ENCODE measurements around the gene ITPK1. TPM values are rescaled to one million over a fixed set of nuclear protein-coding genes. Genes with fewer than 3 reads are reported as not detected.
A peak's percentile ranks its signal among the peaks of the same experiment; 100 is the strongest.

Gene ITPK1
- total and polyA plus RNA-seq, 2 experiments from 2014 or later: 33.0 to 42.9 TPM

DNA sequence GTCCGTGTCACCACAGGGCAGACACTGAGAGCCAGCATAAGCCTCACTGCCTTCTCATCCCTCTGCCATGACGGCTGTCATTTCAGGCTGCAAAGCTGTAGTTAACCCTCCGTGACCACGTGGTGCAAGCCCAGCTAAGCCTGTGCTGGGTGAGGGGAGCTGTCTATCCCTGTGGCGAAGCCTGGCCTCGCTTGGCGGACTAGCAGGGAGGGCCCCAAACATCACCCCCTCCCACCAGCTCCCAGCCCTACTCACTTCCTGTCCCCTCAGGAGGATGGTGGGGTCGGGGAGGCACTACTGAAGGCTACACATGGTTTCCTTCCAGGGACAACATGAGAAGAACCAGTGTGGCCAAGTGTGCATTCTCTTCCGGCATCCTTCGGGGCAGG lies 104.6 kb downstream of the ITPK1 start:
- no peak overlapping the region for H3K4me3 ChIP-seq
- no peaks in the 10 kb centered on the region for H3K36me3 ChIP-seq
- H3K9me3 ChIP-seq (ENCODE audit: low read depth): no peaks in the 10 kb centered on the region
- no peak for DNase-seq (ENCODE audit: low read depth in 1 of 2, low spot score in 1 of 2)
- TF ChIP-seq, protein P1, sequence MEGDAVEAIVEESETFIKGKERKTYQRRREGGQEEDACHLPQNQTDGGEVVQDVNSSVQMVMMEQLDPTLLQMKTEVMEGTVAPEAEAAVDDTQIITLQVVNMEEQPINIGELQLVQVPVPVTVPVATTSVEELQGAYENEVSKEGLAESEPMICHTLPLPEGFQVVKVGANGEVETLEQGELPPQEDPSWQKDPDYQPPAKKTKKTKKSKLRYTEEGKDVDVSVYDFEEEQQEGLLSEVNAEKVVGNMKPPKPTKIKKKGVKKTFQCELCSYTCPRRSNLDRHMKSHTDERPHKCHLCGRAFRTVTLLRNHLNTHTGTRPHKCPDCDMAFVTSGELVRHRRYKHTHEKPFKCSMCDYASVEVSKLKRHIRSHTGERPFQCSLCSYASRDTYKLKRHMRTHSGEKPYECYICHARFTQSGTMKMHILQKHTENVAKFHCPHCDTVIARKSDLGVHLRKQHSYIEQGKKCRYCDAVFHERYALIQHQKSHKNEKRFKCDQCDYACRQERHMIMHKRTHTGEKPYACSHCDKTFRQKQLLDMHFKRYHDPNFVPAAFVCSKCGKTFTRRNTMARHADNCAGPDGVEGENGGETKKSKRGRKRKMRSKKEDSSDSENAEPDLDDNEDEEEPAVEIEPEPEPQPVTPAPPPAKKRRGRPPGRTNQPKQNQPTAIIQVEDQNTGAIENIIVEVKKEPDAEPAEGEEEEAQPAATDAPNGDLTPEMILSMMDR (IDR thresholded peaks at IDR 0.05; ENCODE audit: low read depth, low read length): no peak
- peaks cover 19% of the 10 kb centered on the region for H3K4me1 ChIP-seq (ENCODE audit: low read depth)
- H3K27ac ChIP-seq: no peak overlapping the region
- H3K27me3 ChIP-seq: no peaks in the 10 kb centered on the region

DNA sequence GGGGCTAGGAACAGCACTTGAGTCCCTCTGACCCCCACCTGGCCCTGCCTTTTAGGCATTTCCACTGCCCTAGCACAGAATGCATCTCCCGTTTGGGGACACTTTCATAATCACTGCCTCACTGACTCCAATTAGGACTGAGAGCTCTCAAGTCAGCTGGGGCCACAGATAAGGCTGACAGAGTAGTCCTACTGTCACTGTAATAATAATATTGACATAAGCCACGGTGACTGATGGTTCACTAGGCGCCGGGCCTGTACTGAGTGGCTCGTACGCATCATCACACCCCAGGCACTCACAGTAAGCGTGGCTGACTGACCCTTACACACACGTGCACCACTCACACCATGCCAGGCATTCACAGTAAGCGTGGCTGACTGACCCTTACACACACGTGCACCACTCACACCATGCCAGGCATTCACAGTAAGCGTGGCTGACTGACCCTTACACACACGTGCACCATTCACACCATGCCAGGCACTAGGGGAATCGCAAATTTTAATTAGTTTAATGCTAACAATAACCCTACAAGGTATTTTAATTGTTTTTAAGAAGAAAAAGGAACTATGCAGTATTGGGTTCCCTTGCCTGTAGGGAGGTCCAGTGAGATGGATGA lies 105.1 kb downstream of the ITPK1 start:
- TF ChIP-seq, protein P1 (IDR thresholded peaks at IDR 0.05; ENCODE audit: low read depth, low read length): no peak
- Histone ChIP-seq H3K4me1 (ENCODE audit: low read depth) (peaks cover 19% of the 10 kb centered on the region), H3K27me3 (no peaks in the 10 kb centered on the region), H3K27ac (no peak overlapping the region), H3K36me3 (no peaks in the 10 kb centered on the region), H3K9me3 (ENCODE audit: low read depth) (no peaks in the 10 kb centered on the region), H3K4me3 (no peak overlapping the region)
- DNase-seq (ENCODE audit: low read depth in 1 of 2, low spot score in 1 of 2): no peak

DNA sequence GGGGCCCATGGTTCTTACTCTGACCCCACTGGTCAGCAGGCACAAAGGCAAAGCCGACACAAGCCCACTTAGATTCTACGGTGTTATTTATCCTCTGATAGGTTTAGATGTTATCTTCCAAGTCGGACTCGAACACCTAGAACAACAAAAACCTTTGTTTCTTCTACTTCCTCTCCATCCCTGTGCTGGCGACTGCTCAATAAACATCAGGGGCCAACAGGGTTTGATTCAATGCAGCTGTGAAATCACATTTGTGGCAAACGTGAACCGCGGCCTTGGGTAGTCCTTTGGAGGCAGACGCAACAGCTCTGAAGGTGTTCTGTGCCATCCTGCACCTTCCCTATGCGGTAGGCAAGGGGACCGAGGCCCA lies 105.6 kb downstream of the ITPK1 start:
- TF ChIP-seq, protein P1 (IDR thresholded peaks at IDR 0.05; ENCODE audit: low read depth, low read length): no peak
- Histone ChIP-seq H3K4me1 (ENCODE audit: low read depth) (peaks cover 19% of the 10 kb centered on the region), H3K9me3 (ENCODE audit: low read depth) (no peaks in the 10 kb centered on the region), H3K27ac (no peak overlapping the region), H3K27me3 (no peaks in the 10 kb centered on the region), H3K36me3 (no peaks in the 10 kb centered on the region), H3K4me3 (no peak overlapping the region)
- DNase-seq (ENCODE audit: low read depth in 1 of 2, low spot score in 1 of 2): no peak

DNA sequence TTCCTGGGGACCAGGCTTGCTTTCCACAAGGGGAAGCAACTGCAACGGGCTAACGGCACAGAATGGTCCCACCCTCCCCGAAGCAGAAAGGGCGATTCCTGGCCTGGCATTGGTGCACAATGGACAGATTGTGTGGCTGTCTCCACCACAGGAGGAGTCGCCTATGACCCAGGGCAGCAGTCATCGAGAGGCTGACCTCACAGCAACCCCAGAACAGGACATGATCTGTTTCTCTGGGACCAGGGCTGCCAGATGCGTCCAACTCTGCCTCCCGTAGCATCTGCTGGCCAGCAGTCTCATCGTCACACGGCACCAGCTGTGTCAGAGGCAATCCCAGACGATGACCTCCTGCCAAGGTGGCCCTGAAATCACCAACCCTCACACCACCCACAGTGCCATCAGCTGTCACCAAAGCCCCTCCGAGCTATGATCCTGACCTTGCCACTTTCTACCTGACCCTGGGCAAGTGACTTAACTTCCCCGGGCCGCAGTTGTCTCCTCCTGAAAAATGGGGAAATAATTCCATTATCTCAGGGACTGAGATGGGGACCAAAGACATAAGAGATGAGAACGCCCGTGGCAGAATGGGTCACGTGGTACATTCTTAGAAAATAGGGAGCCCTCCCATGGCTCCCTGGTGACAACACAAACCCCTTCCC lies 106.1 kb downstream of the ITPK1 start:
- H3K36me3 ChIP-seq: no peaks in the 10 kb centered on the region
- H3K27ac ChIP-seq: no peak overlapping the region
- no peak overlapping the region for H3K4me3 ChIP-seq
- H3K9me3 ChIP-seq (ENCODE audit: low read depth): no peaks in the 10 kb centered on the region
- TF ChIP-seq, protein P1 (IDR thresholded peaks at IDR 0.05; ENCODE audit: low read depth, low read length): no peak
- no peak for DNase-seq (ENCODE audit: low read depth in 1 of 2, low spot score in 1 of 2)
- H3K4me1 ChIP-seq (ENCODE audit: low read depth): peaks cover 21% of the 10 kb centered on the region
- no peaks in the 10 kb centered on the region for H3K27me3 ChIP-seq

DNA sequence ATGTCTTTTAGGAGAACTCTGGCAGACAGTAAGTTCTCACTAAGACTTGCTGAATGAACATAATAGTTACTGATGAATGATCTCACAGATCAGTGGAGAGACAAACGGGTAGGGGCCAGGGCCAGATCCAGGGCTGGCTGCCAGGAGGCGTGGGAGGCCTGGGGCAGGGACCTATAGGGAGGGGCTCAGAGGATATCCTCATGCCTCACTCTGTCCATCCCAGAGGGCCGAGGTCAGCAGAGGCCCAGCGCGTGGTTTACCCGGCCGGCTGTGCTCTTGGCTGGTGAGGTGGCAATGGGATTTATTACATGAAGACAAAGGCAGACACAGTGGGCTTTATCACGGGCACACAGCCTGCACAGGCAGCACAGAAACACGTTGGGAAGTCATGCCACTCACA lies 107.3 kb downstream of the ITPK1 start:
- Histone ChIP-seq H3K27me3 (no peaks in the 10 kb centered on the region), H3K9me3 (ENCODE audit: low read depth) (no peaks in the 10 kb centered on the region), H3K4me1 (ENCODE audit: low read depth) (peaks cover 20% of the 10 kb centered on the region), H3K36me3 (no peaks in the 10 kb centered on the region), H3K4me3 (no peak overlapping the region), H3K27ac (no peak overlapping the region)
- peak in 1 of 2 donors; percentile 63 for DNase-seq (ENCODE audit: low read depth in 1 of 2, low spot score in 1 of 2)
- TF ChIP-seq, protein P1 (IDR thresholded peaks at IDR 0.05; ENCODE audit: low read depth, low read length): no peak
